ENCODE data around the gene CCDC33. TPM values are rescaled to one million over a fixed set of nuclear protein-coding genes. Genes with fewer than 3 reads are reported as not detected.

CCDC33 gene
- total and polyA plus RNA-seq, 2 experiments from 2014 or later = not detected

DNA sequence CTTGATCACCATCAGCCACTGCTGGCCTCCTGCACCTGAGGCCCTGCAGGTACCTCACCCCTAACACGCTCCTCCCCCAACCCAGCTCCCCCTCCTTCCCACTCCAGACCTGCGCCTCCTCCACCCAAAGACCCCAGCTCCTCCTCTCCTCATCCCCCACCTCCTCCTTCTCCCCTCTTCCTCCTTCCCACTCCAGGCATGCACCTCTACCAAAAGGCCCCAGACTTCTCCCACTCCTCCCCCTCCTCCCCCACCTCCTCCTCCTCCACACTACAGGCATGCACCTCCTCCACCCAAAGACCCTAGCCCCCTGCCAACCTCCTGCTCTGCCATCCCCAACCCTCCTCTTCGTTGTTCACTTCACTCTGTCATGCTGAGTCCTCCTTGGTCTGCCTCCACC lies 88.6 kb downstream of the CCDC33 start:
- H4K20me1 ChIP-seq (ENCODE audit: insufficient read depth) = no peaks in the 10 kb centered on the region
- WGBS, 2 experiments (ENCODE audit: low coverage in 1 of 2, low lambda C conversion rate in 2 of 2, missing lambda C conversion rate in 2 of 2) = 33 to 39% methylated on average over 1 to 3 of the region's 3 CpGs
- H3K4me2 ChIP-seq (ENCODE audit: unreplicated experiment) = no peak overlapping the region
- H3K79me2 ChIP-seq (ENCODE audit: insufficient read depth) = no peaks in the 10 kb centered on the region
- no peak for TF ChIP-seq EZH2phosphoT487 (IDR thresholded peaks at IDR 0.05; ENCODE audit: insufficient read depth, low read depth)
- TF ChIP-seq EZH2 (IDR thresholded peaks at IDR 0.05; ENCODE audit: insufficient read depth, poor library complexity, severe bottlenecking) = no peak
- H3K4me3 ChIP-seq = no peak overlapping the region
- H3K9me2 ChIP-seq (ENCODE audit: insufficient read depth) = no peaks in the 10 kb centered on the region
- H3K9me3 ChIP-seq (ENCODE audit: low read depth) = no peaks in the 10 kb centered on the region
- no peaks in the 10 kb centered on the region for H3K36me3 ChIP-seq (ENCODE audit: low read depth)
- no peak for DNase-seq
- no peak overlapping the region for H3K9ac ChIP-seq
- H3K4me1 ChIP-seq (ENCODE audit: insufficient read depth) = 0 out of 2 replicates have a peak, but pooled peaks cover 1% of the 10 kb centered on the region
- H3K27ac ChIP-seq = no peak overlapping the region
- no peaks in the 10 kb centered on the region; the same call in 1 of the 2 replicates for H3K27me3 ChIP-seq (replicated peaks; ENCODE audit: insufficient read depth)
- in situ Hi-C loops (cut with MboI) = no loop called here
- no peak overlapping the region for H2AFZ ChIP-seq
- no peaks in the 10 kb centered on the region for H3F3A ChIP-seq (ENCODE audit: insufficient read depth)

DNA sequence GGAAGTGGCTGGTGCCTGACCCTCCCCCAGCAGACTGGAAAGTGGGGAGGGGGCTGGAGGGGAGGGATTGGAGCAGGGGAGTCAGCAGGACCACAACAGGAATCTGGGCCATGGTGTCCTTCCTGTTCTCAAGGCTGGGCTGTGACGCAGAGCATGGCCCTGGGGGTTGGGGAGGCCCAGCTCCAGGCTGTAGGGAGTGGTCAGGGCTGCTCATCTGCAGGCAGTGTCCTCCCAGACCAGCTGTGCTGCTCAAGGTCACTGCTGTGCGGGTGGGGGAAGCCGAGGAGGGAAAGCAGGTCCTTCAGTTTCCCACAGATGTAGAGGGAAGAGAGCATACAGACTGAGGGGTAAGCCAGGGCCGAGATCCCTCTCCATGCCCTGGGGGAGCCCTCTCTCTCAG lies 90.6 kb downstream of the CCDC33 start:
- no peaks in the 10 kb centered on the region for H4K20me1 ChIP-seq (ENCODE audit: insufficient read depth)
- H3K9ac ChIP-seq = no peak overlapping the region
- no peaks in the 10 kb centered on the region for H3K9me3 ChIP-seq (ENCODE audit: low read depth)
- H3K27me3 ChIP-seq (replicated peaks; ENCODE audit: insufficient read depth) = no peaks in the 10 kb centered on the region; the same call in 1 of the 2 replicates
- H3K9me2 ChIP-seq (ENCODE audit: insufficient read depth) = no peaks in the 10 kb centered on the region
- TF ChIP-seq EZH2phosphoT487 (IDR thresholded peaks at IDR 0.05; ENCODE audit: insufficient read depth, low read depth) (no peak), EZH2 (IDR thresholded peaks at IDR 0.05; ENCODE audit: insufficient read depth, poor library complexity, severe bottlenecking) (no peak)
- in situ Hi-C loops (cut with MboI) = no loop called here
- no peaks in the 10 kb centered on the region for H3K4me1 ChIP-seq (ENCODE audit: insufficient read depth)
- no peaks in the 10 kb centered on the region for H3K36me3 ChIP-seq (ENCODE audit: low read depth)
- 64 to 93% methylated on average over 2 to 4 of the region's 4 CpGs for WGBS, 2 experiments (ENCODE audit: low coverage in 1 of 2, low lambda C conversion rate in 2 of 2, missing lambda C conversion rate in 2 of 2)
- DNase-seq = no peak
- H3K27ac ChIP-seq = no peak overlapping the region
- no peaks in the 10 kb centered on the region for H3F3A ChIP-seq (ENCODE audit: insufficient read depth)
- H3K4me3 ChIP-seq = no peak overlapping the region
- H3K4me2 ChIP-seq (ENCODE audit: unreplicated experiment) = no peak overlapping the region
- no peak overlapping the region for H2AFZ ChIP-seq
- H3K79me2 ChIP-seq (ENCODE audit: insufficient read depth) = no peaks in the 10 kb centered on the region

DNA sequence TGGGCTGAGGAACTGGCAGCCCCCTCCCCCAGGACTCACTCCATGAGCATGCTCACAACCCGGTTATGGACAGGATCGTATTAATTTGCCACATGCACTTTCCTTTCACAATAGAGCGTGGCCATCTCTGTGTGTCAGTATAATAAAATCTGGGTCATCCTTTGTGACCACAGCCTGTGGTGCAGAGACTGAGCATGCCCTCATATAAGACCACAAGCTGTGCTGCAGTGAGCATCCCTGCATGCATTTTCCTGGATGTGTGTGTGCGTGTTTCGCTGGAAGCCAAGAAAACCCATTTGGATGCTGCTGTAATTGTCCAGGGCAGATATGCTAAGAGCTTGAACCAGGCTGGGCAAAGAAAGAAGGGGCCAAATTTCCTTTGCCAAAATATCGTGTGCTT lies 91.6 kb downstream of the CCDC33 start:
- Histone ChIP-seq H3K9me3 (ENCODE audit: low read depth) (no peaks in the 10 kb centered on the region), H3K79me2 (ENCODE audit: insufficient read depth) (no peaks in the 10 kb centered on the region), H3K4me2 (ENCODE audit: unreplicated experiment) (no peak overlapping the region), H4K20me1 (ENCODE audit: insufficient read depth) (no peaks in the 10 kb centered on the region), H3K36me3 (ENCODE audit: low read depth) (no peaks in the 10 kb centered on the region), H3K4me1 (ENCODE audit: insufficient read depth) (no peaks in the 10 kb centered on the region), H3K9ac (no peak overlapping the region), H3K4me3 (no peak overlapping the region), H3K27ac (no peak overlapping the region), H3F3A (ENCODE audit: insufficient read depth) (no peaks in the 10 kb centered on the region), H3K27me3 (replicated peaks; ENCODE audit: insufficient read depth) (no peaks in the 10 kb centered on the region; the same call in 1 of the 2 replicates), H3K9me2 (ENCODE audit: insufficient read depth) (no peaks in the 10 kb centered on the region), H2AFZ (no peak overlapping the region)
- WGBS, 2 experiments (ENCODE audit: low coverage in 1 of 2, low lambda C conversion rate in 2 of 2, missing lambda C conversion rate in 2 of 2) = 80 to 81% methylated on average over 6 of the region's 6 CpGs
- DNase-seq = peak; percentile 18
- in situ Hi-C loops (cut with MboI) = no loop called here
- TF ChIP-seq EZH2 (IDR thresholded peaks at IDR 0.05; ENCODE audit: insufficient read depth, poor library complexity, severe bottlenecking) = no peak
- TF ChIP-seq EZH2phosphoT487 (IDR thresholded peaks at IDR 0.05; ENCODE audit: insufficient read depth, low read depth) = no peak

DNA sequence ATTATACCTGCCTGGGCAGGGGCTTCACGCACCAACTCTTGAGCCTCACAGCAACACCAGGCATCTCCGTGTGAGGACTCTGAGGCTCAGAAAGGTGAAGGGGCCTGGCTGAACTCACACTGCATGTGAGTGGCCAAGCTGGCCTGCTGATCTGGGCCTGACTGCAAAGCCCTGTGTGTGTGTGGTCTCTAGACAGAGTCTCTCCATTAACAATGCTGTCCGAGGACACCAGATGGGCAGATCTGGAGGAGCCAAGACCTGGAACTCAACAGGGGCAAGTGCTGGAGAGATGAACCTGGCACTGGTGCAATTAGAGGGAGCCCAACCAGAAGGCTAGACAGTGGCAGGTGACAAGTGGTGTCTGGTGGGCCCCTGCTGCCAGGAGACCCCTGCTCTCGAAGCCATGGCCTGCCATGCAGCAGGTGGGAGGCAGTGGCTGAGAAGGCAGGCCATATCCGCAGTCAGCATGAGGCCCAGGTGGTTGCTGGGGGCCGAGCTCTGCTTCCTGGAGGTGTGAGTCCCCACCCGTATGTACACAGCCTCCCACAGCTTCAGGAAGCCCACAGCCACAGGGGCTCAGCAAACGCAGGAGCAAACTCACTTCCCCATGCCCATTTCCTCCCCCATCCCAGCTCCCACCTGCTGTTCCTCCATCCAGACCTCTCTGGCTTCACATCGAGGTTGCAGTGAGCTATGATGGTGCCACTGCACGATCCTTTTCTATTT lies 92.4 kb downstream of the CCDC33 start:
- no peaks in the 10 kb centered on the region for H3K36me3 ChIP-seq (ENCODE audit: low read depth)
- H3K4me1 ChIP-seq (ENCODE audit: insufficient read depth) = no peaks in the 10 kb centered on the region
- WGBS, 2 experiments (ENCODE audit: low coverage in 1 of 2, low lambda C conversion rate in 2 of 2, missing lambda C conversion rate in 2 of 2) = 54 to 60% methylated on average over 9 to 10 of the region's 10 CpGs
- H3K4me2 ChIP-seq (ENCODE audit: unreplicated experiment) = no peak overlapping the region
- no peaks in the 10 kb centered on the region for H3K79me2 ChIP-seq (ENCODE audit: insufficient read depth)
- DNase-seq = no peak
- in situ Hi-C loops (cut with MboI) = no loop called here
- H3K27me3 ChIP-seq (replicated peaks; ENCODE audit: insufficient read depth) = no peaks in the 10 kb centered on the region; the same call in 1 of the 2 replicates
- no peak overlapping the region for H3K27ac ChIP-seq
- TF ChIP-seq EZH2 (IDR thresholded peaks at IDR 0.05; ENCODE audit: insufficient read depth, poor library complexity, severe bottlenecking) (no peak), EZH2phosphoT487 (IDR thresholded peaks at IDR 0.05; ENCODE audit: insufficient read depth, low read depth) (no peak)
- no peaks in the 10 kb centered on the region for H4K20me1 ChIP-seq (ENCODE audit: insufficient read depth)
- no peaks in the 10 kb centered on the region for H3F3A ChIP-seq (ENCODE audit: insufficient read depth)
- no peaks in the 10 kb centered on the region for H3K9me3 ChIP-seq (ENCODE audit: low read depth)
- H2AFZ ChIP-seq = no peak overlapping the region
- no peak overlapping the region for H3K9ac ChIP-seq
- no peaks in the 10 kb centered on the region for H3K9me2 ChIP-seq (ENCODE audit: insufficient read depth)
- no peak overlapping the region for H3K4me3 ChIP-seq
